PC-9 (cell line): Measurements from ENCODE around the gene ZMYM3. TPM values are rescaled to one million over a fixed set of nuclear protein-coding genes. Genes with fewer than 3 reads are reported as not detected.

Experiments used
- BruUV-seq: library from RNA; stranded (reverse); fragments of 400-500 nt; replicated peaks from 2 replicates; lab custom pipeline; 2021; lab: Mats Ljungman, UMichigan
- CTCF ChIA-PET: fragments of 300-600 bp; sonication (Branson Sonifier 250); formaldehyde crosslinking; loops from one replicate; lab custom pipeline; 2022; ENCODE audit warnings: antibody characterized with exemption; lab: Charles Lee
- POLR2A ChIA-PET: fragments of 300-600 bp; sonication (Branson Sonifier 250); formaldehyde crosslinking; loops from one replicate; lab custom pipeline; 2022; ENCODE audit warnings: antibody characterized with exemption; ENCODE audit not compliant: unreplicated experiment; lab: Charles Lee
- DNase-seq, 2 experiments: peaks; one replicate each; pipeline versions ENCODE4 v3.0.0 to v3.0.0-alpha.2; 2015 to 2022; ENCODE audit warnings: mixed read lengths in 1 of 2
- H2AFZ ChIP-seq: fragments of 200-600 bp; sonication (generic); 2 replicates; pipeline ENCODE4 v1.8.1; 2017; ENCODE audit warnings: antibody characterized with exemption
- H3F3A ChIP-seq: fragments of 200-600 bp; sonication (generic); 2 replicates; pipeline ENCODE4 v1.8.1; 2017; ENCODE audit warnings: antibody characterized with exemption, mild to moderate bottlenecking, low read depth; ENCODE audit not compliant: insufficient read depth
- H3K27ac ChIP-seq: fragments of 200-600 bp; sonication (generic); 2 replicates; pipeline ENCODE4 v1.6.1; 2016; ENCODE audit warnings: mixed run types
- H3K27me3 ChIP-seq: fragments of 200-600 bp; sonication (generic); 2 replicates; pipeline ENCODE4 v1.6.1; 2016; ENCODE audit warnings: low read depth, mixed run types; ENCODE audit not compliant: insufficient read depth
- H3K36me3 ChIP-seq: fragments of 200-600 bp; sonication (generic); 2 replicates; pipeline ENCODE4 v1.6.1; 2016; ENCODE audit warnings: low read depth, mixed run types
- H3K4me1 ChIP-seq: fragments of 200-600 bp; sonication (generic); replicated peaks from 2 replicates; pipeline ENCODE4 v1.6.1; 2016; ENCODE audit warnings: mixed run types; ENCODE audit not compliant: insufficient read depth
- H3K4me2 ChIP-seq: fragments of 200-600 bp; sonication (generic); 2 replicates; pipeline ENCODE4 v1.6.1; 2017; ENCODE audit warnings: mixed run types
- H3K4me3 ChIP-seq: fragments of 200-600 bp; sonication (generic); 2 replicates; pipeline ENCODE4 v1.6.1; 2016; ENCODE audit warnings: mixed run types
- H3K79me2 ChIP-seq: fragments of 200-600 bp; sonication (generic); 2 replicates; pipeline ENCODE4 v1.6.1; 2017; ENCODE audit warnings: low read depth, mixed run types
- H3K9me2 ChIP-seq: fragments of 200-600 bp; sonication (generic); 2 replicates; pipeline ENCODE4 v1.8.1; 2017; ENCODE audit warnings: mild to moderate bottlenecking; ENCODE audit not compliant: insufficient read depth
- H3K9me3 ChIP-seq: fragments of 200-600 bp; sonication (generic); 2 replicates; pipeline ENCODE4 v1.8.1; 2016; ENCODE audit warnings: low read depth; ENCODE audit not compliant: insufficient read depth
- H4K20me1 ChIP-seq: fragments of 200-600 bp; sonication (generic); 2 replicates; pipeline ENCODE4 v1.8.1; 2017; ENCODE audit not compliant: insufficient read depth
- EZH2 ChIP-seq: fragments of 200-600 bp; sonication (generic); IDR thresholded peaks from 2 replicates; pipeline ENCODE4 v1.8.0; 2017; ENCODE audit warnings: antibody characterized with exemption, low read depth
- intact Hi-C: fragments of 100-400 bp; cut with micrococcal nuclease; formaldehyde crosslinking; loops from one replicate; pipeline ENCODE4 v1.10.0; 2022; ENCODE audit not compliant: unreplicated experiment
- total RNA-seq: library from RNA; stranded (reverse); gene quantifications from 2 replicates; pipeline ENCODE4 v1.2.3, GENCODE V29; 2021
- TF ChIP-seq, protein P1 (sequence below): fragments of 200-600 bp; sonication (generic); conservative IDR thresholded peaks from 2 replicates; pipeline ENCODE4 v1.6.1; 2017; ENCODE audit warnings: mixed run types, antibody characterized with exemption, mild to moderate bottlenecking, moderate library complexity

ZMYM3 gene
- total RNA-seq, 1 experiment from 2014 or later: 45.3 TPM

DNA sequence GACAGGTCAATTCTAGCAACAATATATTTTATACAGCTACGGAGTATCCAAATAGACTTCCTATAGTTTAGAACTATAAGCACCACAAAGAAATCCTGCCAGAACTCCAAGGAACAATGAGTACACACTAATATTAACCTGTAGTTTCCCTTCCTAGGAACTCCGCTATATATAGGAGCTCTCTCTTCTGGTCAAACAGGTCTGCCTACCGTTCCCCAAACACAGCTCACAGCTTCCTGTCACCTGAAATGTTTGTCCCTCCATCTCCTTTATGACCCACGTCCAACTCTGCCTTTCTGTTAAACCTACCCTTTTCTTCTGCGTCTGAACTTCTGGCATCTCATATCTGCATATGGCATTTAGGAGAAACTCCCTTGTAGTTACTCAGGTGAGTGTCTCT lies 41.4 kb downstream of the ZMYM3 start:
- CTCF ChIA-PET: no interaction called here
- POLR2A ChIA-PET: no interaction called here

DNA sequence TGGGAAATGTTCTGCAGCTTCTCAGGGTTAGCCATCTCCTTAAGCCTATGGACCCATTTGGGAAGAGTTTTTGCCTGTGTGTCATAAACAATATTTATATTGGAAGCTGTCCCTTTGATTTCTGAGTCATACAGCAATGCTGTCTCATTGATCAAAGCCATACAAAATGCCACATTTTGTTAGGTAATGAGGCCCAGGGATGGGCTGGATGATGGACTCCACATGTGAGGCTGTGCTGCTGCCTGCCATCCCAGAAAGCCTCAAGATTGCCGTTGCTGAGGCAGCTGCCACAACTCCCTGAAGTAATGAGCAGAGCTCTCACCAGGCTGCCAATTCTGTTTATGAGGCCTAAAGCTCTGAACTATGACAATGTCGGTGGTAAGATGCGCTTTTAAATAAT lies 43.1 kb downstream of the ZMYM3 start:
- CTCF ChIA-PET: no interaction called here

More for the DNA sequence above, 41.4 kb downstream of the ZMYM3 start:
- no peak for DNase-seq
- H3K4me2 ChIP-seq: peak overlapping the region; percentile 54
- intact Hi-C loops: no loop called here
- no peak overlapping the region for H3K4me3 ChIP-seq
- H3K9me3 ChIP-seq: no peaks in the 10 kb centered on the region
- no peaks in the 10 kb centered on the region for H3F3A ChIP-seq
- BruUV-seq: no TSS peak
- H3K36me3 ChIP-seq: no peaks in the 10 kb centered on the region
- H3K27me3 ChIP-seq: no peaks in the 10 kb centered on the region
- TF ChIP-seq, protein P1, sequence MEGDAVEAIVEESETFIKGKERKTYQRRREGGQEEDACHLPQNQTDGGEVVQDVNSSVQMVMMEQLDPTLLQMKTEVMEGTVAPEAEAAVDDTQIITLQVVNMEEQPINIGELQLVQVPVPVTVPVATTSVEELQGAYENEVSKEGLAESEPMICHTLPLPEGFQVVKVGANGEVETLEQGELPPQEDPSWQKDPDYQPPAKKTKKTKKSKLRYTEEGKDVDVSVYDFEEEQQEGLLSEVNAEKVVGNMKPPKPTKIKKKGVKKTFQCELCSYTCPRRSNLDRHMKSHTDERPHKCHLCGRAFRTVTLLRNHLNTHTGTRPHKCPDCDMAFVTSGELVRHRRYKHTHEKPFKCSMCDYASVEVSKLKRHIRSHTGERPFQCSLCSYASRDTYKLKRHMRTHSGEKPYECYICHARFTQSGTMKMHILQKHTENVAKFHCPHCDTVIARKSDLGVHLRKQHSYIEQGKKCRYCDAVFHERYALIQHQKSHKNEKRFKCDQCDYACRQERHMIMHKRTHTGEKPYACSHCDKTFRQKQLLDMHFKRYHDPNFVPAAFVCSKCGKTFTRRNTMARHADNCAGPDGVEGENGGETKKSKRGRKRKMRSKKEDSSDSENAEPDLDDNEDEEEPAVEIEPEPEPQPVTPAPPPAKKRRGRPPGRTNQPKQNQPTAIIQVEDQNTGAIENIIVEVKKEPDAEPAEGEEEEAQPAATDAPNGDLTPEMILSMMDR: no peak
- TF ChIP-seq EZH2: no peak
- H2AFZ ChIP-seq: no peak overlapping the region
- no peak overlapping the region for H3K27ac ChIP-seq
- H3K4me1 ChIP-seq: peaks cover 9% of the 10 kb centered on the region
- no peaks in the 10 kb centered on the region for H4K20me1 ChIP-seq
- H3K9me2 ChIP-seq: no peaks in the 10 kb centered on the region
- H3K79me2 ChIP-seq: no peaks in the 10 kb centered on the region

DNA sequence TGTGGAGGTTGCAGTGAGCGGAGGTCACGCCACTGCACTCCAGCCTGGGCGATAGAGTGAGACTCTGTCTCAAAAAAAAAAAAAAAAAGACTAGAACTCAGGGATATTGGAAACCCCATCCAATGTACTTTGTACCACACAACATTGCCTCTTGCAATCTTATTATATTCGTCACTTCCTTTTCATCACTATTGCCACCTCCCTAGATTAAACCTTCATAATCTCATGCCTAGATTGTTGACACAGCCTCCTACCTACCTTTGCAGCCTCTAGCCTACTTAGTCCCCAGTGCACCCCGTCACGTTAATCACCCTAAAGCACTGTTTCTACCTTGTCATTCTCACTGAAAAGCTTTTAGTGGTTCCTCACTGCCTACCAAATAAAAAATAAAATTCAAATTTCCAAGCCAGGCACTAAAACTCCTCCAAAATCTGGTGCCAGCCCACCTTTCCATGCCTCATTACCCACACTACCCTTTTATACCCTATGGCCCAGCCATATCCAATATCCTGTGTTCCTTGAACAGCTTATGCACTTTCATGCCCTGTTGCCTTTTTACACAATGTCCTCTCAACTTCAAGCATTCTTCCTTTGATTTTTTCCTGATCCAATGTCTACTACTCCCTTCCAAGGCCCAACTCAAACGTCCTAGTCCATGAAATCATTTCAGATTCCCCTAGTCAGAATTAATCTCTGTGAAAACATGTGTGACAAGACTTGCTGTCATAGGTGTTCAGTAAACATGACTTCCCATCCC lies 54.5 kb downstream of the ZMYM3 start:
- Histone ChIP-seq H3K79me2 (no peaks in the 10 kb centered on the region), H3K4me3 (no peak overlapping the region), H3K9me2 (no peaks in the 10 kb centered on the region), H3K36me3 (no peaks in the 10 kb centered on the region), H3K4me2 (no peak overlapping the region), H3K27ac (no peak overlapping the region), H3F3A (no peaks in the 10 kb centered on the region), H2AFZ (no peak overlapping the region), H4K20me1 (no peaks in the 10 kb centered on the region), H3K9me3 (no peaks in the 10 kb centered on the region), H3K4me1 (no peaks in the 10 kb centered on the region), H3K27me3 (no peaks in the 10 kb centered on the region)
- BruUV-seq: no TSS peak
- TF ChIP-seq EZH2: no peak
- TF ChIP-seq, protein P1: no peak
- DNase-seq: no peak
- CTCF ChIA-PET: no interaction called here
- intact Hi-C loops: no loop called here
- POLR2A ChIA-PET: no interaction called here

More for the DNA sequence above, 43.1 kb downstream of the ZMYM3 start:
- no peaks in the 10 kb centered on the region for H3F3A ChIP-seq
- no peaks in the 10 kb centered on the region for H3K9me2 ChIP-seq
- BruUV-seq: no TSS peak
- H2AFZ ChIP-seq: no peak overlapping the region
- no peak overlapping the region for H3K27ac ChIP-seq
- H3K36me3 ChIP-seq: no peaks in the 10 kb centered on the region
- POLR2A ChIA-PET: no interaction called here
- H3K4me1 ChIP-seq: peaks cover 9% of the 10 kb centered on the region
- H3K79me2 ChIP-seq: no peaks in the 10 kb centered on the region
- H3K4me2 ChIP-seq: no peak overlapping the region
- H3K9me3 ChIP-seq: no peaks in the 10 kb centered on the region
- no peak for DNase-seq
- no peaks in the 10 kb centered on the region for H3K27me3 ChIP-seq
- no peak overlapping the region for H3K4me3 ChIP-seq
- intact Hi-C loops: no loop called here
- TF ChIP-seq, protein P1: no peak
- no peak for TF ChIP-seq EZH2
- H4K20me1 ChIP-seq: no peaks in the 10 kb centered on the region
